ENCODE results near the gene ATP6AP1. TPM values are rescaled to one million over a fixed set of nuclear protein-coding genes. Genes with fewer than 3 reads are reported as not detected.
A peak's percentile ranks its signal among the peaks of the same experiment; 100 is the strongest.

Gene ATP6AP1
- total RNA-seq, 1 experiment from 2014 or later, result 119 TPM

- H3K4me2 ChIP-seq, result no peak overlapping the region
- H2AFZ ChIP-seq, result no peak overlapping the region
- H3K79me2 ChIP-seq (ENCODE audit: low read depth), result no peaks in the 10 kb centered on the region
- intact Hi-C loops (cut with micrococcal nuclease; ENCODE audit: unreplicated experiment), result no loop called here
- H3K36me3 ChIP-seq (ENCODE audit: low read depth), result no peaks in the 10 kb centered on the region
- H3K9me2 ChIP-seq (ENCODE audit: insufficient read depth), result no peaks in the 10 kb centered on the region
- ChIA-PET CTCF (no interaction called here), POLR2A (ENCODE audit: unreplicated experiment) (interaction anchor here (0.6 to 0.9 kb wide), 3 partner anchors 14 to 570 kb away, joined by 3 to 7 read pairs (median 4); partner anchors contain the start of gene SLC10A3)
- H4K20me1 ChIP-seq (ENCODE audit: insufficient read depth), result no peaks in the 10 kb centered on the region
- H3K4me1 ChIP-seq (replicated peaks; ENCODE audit: insufficient read depth), result no peaks in the 10 kb centered on the region
- no peak overlapping the region for H3K27ac ChIP-seq
- no peaks in the 10 kb centered on the region for H3K27me3 ChIP-seq (ENCODE audit: insufficient read depth, low read depth)
- TF ChIP-seq CTCF (conservative IDR thresholded peaks at IDR 0.05) (no peak), EZH2 (IDR thresholded peaks at IDR 0.05; ENCODE audit: low read depth) (no peak)
- DNase-seq, result no peak
- H3F3A ChIP-seq (ENCODE audit: insufficient read depth, low read depth), result no peaks in the 10 kb centered on the region; the same call in 1 of the 2 replicates
- no peak overlapping the region for H3K4me3 ChIP-seq
- no peaks in the 10 kb centered on the region for H3K9me3 ChIP-seq (ENCODE audit: insufficient read depth, low read depth)
- no TSS peak for BruUV-seq (replicated peaks)
These were observed 48.3 kb downstream of the ATP6AP1 start for GRCh38 chrX:154476821-154477220.

DNA sequence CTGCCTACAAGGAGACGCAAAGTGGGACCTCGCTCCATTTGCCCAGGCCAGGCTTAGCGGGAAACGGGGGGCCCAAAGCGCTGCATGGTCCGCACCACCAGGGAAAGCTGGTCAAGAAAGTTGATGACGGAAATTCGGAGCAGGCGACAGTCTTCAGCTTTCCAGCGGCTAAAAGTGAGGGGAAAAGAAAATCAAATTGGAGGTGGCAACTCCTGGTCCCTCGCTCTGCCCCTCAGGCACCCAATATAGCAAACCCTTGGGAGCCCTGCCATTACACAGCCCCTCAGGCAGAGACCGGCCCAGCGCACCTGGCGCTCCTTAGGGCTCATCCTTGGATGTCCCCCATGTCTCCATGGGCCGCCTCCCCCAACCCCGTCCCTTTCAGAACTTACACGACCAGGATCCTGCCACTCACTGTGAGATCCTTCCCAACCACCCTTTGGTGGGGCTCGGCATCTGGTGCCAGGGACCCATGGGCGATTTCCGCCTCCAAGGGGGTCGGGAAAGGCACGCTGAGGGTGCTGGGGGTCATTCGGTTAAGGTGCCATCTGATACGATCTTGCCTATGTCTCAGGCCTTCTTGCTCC lies 49.5 kb downstream of the ATP6AP1 start:
- TSS peak; percentile 66 for BruUV-seq (replicated peaks)
- no peak overlapping the region for H3K27ac ChIP-seq
- H3K9me3 ChIP-seq (ENCODE audit: insufficient read depth, low read depth), result no peaks in the 10 kb centered on the region
- H2AFZ ChIP-seq, result no peak overlapping the region
- no peaks in the 10 kb centered on the region for H3K27me3 ChIP-seq (ENCODE audit: insufficient read depth, low read depth)
- H3K4me2 ChIP-seq, result peak overlapping the region; percentile 75
- no peaks in the 10 kb centered on the region for H3K4me1 ChIP-seq (replicated peaks; ENCODE audit: insufficient read depth)
- no peaks in the 10 kb centered on the region for H3K36me3 ChIP-seq (ENCODE audit: low read depth)
- peak overlapping the region; percentile 60; the same call in 1 of the 2 replicates for H3K4me3 ChIP-seq
- H3K9me2 ChIP-seq (ENCODE audit: insufficient read depth), result no peaks in the 10 kb centered on the region
- no peaks in the 10 kb centered on the region for H4K20me1 ChIP-seq (ENCODE audit: insufficient read depth)
- DNase-seq, result no peak
- TF ChIP-seq CTCF (conservative IDR thresholded peaks at IDR 0.05) (no peak), EZH2 (IDR thresholded peaks at IDR 0.05; ENCODE audit: low read depth) (no peak)
- intact Hi-C loops (cut with micrococcal nuclease; ENCODE audit: unreplicated experiment), result loop anchor here (2.0 kb wide), 1 partner anchor 49 kb away; no protein-coding TSS in a partner anchor
- H3F3A ChIP-seq (ENCODE audit: insufficient read depth, low read depth), result no peaks in the 10 kb centered on the region; the same call in 1 of the 2 replicates
- ChIA-PET CTCF (no interaction called here), POLR2A (ENCODE audit: unreplicated experiment) (interaction anchor here (0.6 kb wide), 1 partner anchor 79 kb away, joined by 4 read pairs; no protein-coding TSS in a partner anchor)
- H3K79me2 ChIP-seq (ENCODE audit: low read depth), result no peaks in the 10 kb centered on the region

DNA sequence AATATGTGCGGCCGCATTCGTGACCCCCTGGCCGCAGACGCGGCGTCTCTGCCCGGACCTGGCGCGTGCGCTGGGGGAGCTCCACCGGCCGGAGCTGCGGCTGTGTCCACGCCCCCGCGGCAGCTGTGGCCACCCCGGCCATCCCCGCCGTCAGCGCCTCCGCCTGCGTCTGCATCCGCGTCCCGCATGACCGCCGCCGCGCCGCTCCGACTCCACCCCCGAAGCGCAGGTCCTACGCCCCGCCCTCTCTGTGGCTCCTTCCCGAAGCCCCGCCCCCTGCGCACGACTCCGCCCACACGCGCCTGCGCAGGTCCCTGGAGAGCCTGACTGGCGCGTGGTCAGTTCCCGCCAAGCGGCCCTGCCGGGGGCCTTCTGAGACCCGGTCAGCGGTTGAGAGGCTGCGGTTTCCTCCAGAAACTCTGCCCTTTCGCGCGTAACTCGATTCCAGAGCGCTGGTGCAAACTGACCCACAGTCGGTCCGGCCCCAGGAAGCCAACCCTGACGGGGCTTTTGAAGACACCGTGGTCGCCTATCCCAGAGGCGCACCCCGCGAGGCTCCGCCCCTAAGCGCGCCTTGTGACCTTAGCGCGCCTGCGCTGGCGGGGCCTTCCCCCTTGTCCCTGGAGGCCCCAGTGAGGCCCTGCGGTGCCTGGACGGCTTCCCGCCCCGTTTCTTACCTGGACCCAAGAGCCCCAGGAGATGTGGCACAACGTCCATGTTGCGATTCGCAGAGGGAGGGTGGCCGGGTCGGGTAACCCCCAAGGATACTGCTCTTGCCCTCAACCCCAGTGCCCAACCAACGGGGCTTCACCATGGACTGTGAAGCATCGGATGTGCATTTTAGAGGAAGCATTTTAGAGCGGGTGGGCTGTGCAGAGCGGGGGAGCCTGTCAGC lies 50.5 kb downstream of the ATP6AP1 start, which contains the start of gene LAGE3:
Gene LAGE3 (minus strand): TSS at position 554 of the 895 bp plus-strand sequence. CDS start 366 bp downstream, at position 188.
- peak within 1 kb of the TSS; percentile 75 for H3K4me2 ChIP-seq
- H3K4me1 ChIP-seq (replicated peaks; ENCODE audit: insufficient read depth), result peaks cover under 1% of the 10 kb centered on the region
- CTCF ChIA-PET, result no interaction called here
- peak; percentile 73 to 99 for DNase-seq
- peak within 1 kb of the TSS; percentile 74 for H2AFZ ChIP-seq
- no peaks in the 10 kb centered on the region for H3K27me3 ChIP-seq (ENCODE audit: insufficient read depth, low read depth)
- TF ChIP-seq EZH2 (IDR thresholded peaks at IDR 0.05; ENCODE audit: low read depth), result no peak
- no peak for TF ChIP-seq CTCF (conservative IDR thresholded peaks at IDR 0.05)
- no peaks in the 10 kb centered on the region for H3K36me3 ChIP-seq (ENCODE audit: low read depth)
- no peaks in the 10 kb centered on the region for H3K9me2 ChIP-seq (ENCODE audit: insufficient read depth)
- no peaks in the 10 kb centered on the region for H4K20me1 ChIP-seq (ENCODE audit: insufficient read depth)
- intact Hi-C loops (cut with micrococcal nuclease; ENCODE audit: unreplicated experiment), result loop anchor here (2.0 kb wide), 1 partner anchor 48 kb away; no protein-coding TSS in a partner anchor
- BruUV-seq (replicated peaks), result TSS peak; percentile 46
- POLR2A ChIA-PET (ENCODE audit: unreplicated experiment), result interaction anchor here (0.6 to 0.7 kb wide), 6 partner anchors 22 to 110 kb away, joined by 3 to 10 read pairs (median 4); no protein-coding TSS in a partner anchor
- H3K9me3 ChIP-seq (ENCODE audit: insufficient read depth, low read depth), result no peaks in the 10 kb centered on the region
- H3K79me2 ChIP-seq (ENCODE audit: low read depth), result no peaks in the 10 kb centered on the region
- peak within 1 kb of the TSS; percentile 60; the same call in 1 of the 2 replicates for H3K4me3 ChIP-seq
- H3F3A ChIP-seq (ENCODE audit: insufficient read depth, low read depth), result no peaks in the 10 kb centered on the region; the same call in 1 of the 2 replicates
- H3K27ac ChIP-seq, result no peak within 1 kb of the TSS
